GM18868 (cell line): ENCODE data around the gene RNF115.
"Not testable (repeated sequence)": the region's sequence is repeated elsewhere in the genome, so short reads cannot be mapped to it uniquely, and the experiment has no call there.

Source experiments
- ATAC-seq: cut with Tn5 transposase; IDR thresholded peaks from one replicate; pipeline ENCODE4 v1.9.1; 2021; ENCODE audit warnings: mild to moderate bottlenecking, moderate library complexity; ENCODE audit not compliant: unreplicated experiment

The RNF115 gene

DNA sequence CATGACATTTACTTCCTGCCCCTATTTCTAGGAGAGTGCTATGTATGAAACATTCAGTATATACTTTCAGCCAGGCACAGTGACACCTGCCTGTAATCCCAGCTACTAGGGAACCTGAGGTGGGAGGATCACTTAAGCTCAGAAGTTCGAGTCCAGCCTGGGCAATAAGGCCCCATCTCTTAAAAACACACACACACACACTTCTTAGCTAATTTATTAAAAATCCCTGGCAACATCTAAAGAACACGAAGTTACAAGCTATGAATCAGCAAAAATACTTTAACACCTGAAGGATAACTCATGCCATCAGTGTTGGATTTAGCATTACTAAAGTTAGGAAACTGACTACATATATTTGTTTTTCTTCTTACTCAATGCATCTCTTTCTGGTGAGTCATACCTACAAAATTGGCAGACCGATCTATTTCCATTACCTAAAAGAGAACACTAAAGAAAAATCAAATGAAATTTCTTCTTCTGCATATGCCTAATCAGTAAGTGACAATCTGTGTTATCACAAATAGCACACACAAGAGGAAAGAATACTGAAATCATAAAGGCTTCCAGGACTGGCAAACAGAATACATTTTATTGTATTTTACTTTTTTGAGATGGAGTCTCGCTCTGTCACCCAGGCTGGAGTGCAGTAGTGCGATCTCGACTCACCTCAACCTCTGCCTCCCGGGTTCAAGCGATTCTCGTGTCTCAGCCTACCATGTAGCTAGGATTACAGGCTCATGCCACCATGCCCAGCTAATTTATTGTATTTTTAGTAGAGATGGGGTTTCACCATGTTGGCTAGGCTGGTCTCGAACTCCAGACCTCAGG lies 41.4 kb downstream of the RNF115 start:
- no peak for ATAC-seq

DNA sequence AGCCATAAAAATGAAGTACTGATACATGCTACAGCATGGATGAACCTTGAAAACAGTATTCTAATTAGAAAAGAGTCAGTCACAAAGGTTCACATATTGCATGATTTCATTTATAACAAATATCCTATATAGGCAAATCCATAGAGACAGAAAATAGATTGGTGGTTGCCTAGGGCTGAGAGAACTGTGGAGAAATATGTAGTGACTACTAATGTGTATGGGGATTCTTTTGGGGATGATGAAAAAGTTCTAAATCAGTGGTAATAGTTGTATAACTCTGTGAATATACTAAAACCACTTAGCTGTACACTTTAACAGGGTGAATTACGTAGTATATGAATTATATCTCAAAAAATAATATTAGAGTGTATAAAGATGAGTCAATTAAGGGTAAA lies 45.8 kb downstream of the RNF115 start:
- ATAC-seq = no peak

DNA sequence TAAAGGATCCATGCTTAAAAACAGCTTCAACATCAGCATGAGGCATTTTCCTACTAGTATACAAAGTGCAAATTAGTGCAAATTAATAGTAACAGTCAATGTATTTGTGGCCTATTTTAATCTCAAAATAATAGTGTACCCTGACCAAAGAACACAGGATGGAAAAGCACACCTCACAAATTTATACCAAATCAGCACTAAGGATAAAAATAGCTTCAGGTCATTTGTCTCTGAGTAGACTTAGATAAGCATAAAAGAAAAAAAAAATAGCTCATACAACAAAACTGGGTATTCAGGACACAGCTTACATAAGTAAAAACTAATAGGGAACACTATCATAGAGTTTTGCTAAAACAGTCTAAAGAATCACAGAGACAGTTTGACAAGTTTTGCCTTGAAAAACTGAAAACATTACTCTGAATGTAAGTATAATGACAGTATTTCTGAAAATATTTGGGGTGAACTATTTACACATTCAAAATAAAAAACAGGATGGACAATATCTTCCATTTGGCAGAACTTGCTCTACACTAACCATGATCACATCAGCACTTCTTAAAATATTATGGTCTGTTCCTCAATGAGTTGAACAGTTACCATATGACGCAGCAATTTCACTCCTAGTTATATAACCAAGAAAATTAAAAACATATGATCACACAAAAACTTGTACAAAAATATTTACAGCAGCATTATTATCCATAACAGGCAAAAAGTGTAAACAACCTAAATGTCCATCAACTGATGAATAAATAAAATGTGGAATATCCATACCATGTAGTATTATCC lies 46.3 kb downstream of the RNF115 start:
- ATAC-seq = no peak

DNA sequence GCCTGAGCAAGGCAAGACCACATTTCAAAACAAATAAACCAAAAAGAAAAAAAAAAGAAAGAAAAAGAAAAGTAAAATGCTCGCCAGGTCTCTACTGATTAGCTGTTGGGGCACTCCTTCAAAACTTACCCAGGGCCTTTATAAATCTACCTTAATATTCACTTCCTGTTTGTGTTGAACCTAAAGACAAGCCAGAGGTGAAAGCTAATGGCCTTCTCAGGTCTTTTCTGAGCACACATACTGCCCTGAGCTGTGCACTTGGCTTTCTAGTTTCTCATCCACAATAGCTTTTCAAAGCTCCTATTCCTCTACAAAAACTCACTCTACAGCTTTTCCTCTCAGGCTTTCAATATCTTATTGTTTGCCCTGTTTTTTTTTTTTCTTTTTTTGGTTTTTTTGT lies 50.5 kb downstream of the RNF115 start:
- no peak for ATAC-seq

DNA sequence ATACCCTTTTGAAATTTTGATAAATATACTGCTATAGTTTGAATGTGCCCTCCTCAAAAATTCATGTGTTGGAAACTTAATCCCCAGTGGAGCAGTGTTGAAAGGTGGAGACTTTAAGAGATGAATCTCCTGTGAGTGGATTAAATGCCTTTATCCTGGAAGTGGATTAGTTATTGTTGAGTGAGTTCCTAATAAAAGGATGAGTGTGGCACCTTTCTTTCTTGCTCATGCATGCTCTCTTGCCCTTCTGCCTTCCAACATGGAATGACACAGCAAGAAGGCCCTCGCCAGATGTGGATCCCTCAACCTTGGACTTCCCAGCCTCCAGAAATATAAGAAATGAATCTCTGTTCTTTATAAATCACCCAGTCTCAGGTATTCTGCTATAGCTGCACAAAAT lies 52.8 kb downstream of the RNF115 start:
- no peak for ATAC-seq

DNA sequence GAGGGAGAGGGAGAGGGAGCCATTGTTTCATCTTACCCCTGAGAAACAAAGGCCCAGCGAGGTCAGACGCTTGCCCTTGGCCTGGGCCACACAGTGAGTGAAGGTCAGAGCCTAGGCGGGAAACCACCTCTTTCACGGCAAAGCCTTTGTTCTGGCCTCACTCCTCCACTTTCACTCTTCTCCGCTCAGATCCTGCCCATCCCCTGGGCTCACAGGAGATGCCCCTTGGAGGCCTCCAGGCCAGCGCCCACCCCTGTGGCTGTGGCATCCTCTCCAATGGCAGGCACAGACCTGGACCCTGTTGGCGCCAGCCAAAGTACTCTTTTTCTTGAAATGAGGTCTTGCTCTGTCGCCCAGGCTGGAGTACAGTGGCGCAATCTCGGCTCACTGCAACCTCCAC lies 55.9 kb downstream of the RNF115 start:
- ATAC-seq = not testable (repeated sequence)

DNA sequence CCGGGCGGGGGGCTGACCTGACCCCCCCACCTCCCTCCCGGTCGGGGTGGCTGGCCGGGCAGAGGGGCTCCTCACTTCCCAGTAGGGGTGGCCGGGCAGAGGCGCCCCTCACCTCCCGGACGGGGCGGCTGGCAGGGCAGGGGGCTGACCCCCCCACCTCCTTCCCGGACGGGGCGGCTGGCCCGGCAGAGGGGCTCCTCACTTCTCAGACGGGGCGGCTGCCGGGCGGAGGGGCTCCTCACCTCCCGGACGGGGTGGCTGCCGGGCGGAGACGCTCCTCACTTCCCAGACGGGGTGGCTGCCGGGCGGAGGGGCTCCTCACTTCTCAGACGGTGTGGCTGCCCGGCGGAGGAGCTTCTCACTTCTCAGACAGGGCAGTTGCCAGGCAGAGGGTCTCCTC lies 57.0 kb downstream of the RNF115 start:
- not testable (repeated sequence) for ATAC-seq

DNA sequence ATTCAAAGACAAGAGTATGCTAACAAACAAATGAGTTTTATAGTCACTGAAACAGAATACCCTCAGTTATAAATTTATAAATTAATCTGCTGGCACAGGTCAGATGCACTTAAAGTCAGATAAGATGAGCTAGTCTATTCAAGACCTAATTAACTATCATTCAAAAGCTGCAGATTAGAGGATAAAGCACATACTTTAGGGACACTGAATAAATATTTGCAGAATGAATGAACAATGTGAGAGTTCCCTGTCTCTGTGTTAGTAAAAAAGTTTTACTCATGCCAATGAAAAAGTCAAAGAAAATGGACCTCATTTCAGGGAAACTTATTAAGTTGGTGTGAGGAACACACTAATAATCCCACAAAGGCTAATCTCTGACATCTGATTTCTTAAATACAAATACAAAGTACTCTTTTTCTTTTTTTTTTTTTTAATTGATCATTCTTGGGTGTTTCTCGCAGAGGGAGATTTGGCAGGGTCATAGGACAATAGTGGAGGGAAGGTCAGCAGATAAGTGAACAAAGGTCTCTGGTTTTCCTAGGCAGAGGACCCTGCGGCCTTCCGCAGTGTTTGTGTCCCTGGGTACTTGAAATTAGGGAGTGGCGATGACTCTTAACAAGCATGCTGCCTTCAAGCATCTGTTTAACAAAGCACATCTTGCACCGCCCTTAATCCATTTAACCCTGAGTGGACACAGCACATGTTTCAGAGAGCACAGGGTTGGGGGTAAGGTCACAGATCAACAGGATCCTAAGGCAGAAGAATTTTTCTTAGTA lies 58.1 kb downstream of the RNF115 start:
- not testable (repeated sequence) for ATAC-seq

DNA sequence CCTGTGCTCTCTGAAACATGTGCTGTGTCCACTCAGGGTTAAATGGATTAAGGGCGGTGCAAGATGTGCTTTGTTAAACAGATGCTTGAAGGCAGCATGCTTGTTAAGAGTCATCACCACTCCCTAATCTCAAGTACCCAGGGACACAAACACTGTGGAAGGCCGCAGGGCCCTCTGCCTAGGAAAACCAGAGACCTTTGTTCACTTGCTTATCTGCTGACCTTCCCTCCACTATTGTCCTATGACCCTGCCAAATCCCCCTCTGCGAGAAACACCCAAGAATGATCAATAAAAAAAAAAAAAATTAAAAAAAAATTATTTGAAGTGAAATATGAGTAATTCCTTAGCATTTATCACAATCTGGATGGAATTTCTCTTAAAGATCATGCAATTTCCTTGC lies 58.8 kb downstream of the RNF115 start:
- ATAC-seq = not testable (repeated sequence)

DNA sequence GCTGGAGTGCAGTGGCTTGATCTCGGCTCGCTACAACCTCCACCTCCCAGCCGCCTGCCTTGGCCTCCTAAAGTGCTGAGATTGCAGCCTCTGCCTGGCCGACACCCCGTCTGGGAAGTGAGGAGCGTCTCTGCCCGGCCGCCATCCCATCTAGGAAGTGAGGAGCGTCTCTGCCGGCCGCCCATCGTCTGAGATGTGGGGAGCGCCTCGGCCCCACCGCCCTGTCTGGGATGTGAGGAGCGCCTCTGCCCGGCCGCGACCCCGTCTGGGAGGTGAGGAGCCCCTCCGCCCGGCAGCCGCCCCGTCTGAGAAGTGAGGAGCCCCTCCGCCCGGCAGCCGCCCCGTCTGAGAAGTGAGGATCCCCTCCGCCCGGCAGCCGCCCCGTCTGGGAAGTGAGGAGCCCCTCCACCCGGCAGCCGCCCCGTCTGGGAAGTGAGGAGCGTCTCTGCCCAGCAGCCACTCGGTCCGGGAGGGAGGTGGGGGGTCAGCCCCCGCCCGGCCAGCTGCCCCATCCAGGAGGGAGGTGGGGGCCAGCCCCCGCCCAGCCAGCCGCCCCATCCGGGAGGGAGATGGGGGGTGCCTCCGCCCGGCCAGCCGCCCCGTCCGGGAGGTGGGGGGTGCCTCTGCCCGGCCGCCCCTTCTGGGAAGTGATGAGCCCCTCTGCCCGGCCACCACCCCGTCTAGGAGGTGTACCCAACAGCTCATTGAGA lies 59.5 kb downstream of the RNF115 start:
- ATAC-seq = not testable (repeated sequence)

DNA sequence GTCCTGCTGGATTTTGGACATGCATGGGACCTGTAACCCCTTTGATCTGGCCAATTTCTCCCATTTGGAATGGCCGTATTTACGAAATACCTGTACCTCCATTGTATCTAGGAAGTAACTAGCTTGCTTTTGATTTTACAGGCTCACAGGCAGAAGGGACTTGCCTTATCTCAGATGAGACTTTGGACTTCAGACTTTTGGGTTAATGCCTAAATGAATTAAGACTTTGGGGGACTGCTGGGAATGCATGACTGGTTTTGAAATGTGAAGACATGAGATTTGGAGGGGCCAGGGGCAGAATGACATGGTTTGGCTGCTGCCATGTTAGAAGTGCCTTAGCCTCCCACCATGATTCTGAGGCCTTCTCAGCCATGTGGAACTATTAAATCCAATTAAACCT lies 61.9 kb downstream of the RNF115 start:
- ATAC-seq = not testable (repeated sequence)

DNA sequence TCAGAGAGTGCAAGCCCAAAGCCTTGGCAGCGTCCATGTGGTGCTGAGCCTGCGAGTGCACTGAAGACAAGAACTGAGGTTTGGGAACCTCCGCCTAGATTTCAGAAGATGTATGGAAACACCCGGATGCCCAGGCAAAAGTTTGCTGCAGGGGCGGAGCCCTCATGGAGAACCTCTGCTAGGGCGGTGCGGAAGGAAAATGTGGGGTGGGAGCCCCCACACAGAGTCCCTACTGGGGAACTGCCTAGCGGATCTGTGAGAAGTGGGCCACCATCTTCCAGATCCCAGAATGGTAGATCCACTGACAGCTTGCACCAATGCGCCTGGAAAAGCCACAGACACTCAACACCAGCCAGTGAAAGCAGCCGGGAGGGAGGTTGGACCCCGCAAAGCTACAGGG lies 62.4 kb downstream of the RNF115 start:
- ATAC-seq = not testable (repeated sequence)

DNA sequence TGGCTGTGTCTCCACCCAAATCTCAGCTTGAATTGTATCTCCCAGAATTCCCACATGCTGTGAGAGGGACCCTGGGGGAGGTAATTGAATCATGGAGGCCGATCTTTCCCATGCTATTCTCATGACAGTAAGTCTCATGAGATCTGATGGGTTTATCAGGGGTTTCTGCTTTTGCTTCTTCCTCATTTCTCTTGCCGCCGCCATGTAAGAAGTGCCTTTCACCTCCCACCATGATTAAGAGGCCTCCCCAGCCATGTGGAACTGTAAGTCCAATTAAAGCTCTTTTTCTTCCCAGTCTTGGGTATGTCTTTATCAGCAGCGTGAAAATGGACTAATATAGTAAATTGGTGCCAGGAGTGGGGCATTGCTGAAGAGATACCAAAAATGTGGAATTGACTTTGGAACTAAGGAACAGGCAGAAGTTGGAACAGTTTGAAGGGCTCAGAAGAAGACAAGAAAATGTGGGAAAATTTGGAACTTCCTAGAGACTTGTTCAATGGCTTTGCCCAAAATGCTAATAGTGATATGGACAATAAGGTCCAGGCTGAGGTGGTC lies 63.4 kb downstream of the RNF115 start:
- ATAC-seq = not testable (repeated sequence)

DNA sequence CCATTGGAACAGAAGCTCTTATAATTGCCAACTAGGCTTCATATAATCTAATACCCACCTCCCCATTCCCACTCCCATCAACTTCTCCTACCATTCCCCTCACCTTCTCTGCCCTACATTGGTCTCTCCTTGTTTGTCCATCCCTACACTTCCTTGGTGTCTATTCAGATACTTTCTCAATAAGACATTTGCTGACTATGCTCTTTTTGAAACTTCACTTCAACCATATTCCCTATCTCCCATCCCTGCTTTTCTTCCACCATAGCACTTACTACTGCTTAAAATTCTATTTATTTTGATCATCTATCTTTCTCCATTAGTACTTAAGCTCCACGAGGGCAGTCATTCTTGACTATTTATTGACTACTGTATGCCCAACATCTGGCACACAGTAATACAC lies 64.2 kb downstream of the RNF115 start:
- ATAC-seq = no peak

DNA sequence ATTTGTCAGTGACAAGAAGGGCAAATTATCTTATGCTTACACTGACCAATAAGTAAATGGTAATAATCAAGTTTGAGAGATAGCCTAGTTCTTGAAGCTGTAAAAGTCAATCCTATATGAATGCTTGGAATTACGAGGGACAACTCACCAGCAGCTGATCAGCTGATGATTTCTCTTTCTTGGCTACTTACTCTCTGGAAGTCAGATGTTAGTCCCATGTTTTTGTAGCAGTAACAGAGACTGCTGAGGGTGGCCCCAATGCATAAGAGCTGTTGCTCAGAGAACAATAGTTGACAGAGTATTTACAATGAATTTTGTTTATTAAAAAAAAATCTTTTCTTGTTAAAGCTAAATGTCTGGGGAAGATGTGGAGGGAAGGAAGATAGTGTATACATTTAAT lies 65.3 kb downstream of the RNF115 start:
- ATAC-seq = no peak

DNA sequence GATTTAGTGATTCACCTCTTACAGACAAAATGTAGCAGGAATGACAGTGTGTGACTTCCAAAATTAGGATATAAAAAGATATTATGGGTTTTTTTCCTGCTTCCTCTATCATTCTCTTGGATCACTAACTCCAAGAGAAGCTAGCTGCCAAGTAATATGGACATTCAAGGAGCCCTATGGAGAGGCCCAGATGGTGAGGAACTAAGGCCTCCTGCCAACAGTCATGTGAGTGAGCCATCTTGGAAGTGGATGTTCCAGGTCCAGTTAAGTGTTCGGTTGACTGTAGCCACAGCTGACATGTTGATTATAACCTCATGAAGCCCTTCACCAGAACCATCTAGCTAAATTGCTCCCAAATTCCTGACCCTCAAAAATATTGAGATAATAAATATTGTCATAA lies 65.8 kb downstream of the RNF115 start:
- no peak for ATAC-seq

DNA sequence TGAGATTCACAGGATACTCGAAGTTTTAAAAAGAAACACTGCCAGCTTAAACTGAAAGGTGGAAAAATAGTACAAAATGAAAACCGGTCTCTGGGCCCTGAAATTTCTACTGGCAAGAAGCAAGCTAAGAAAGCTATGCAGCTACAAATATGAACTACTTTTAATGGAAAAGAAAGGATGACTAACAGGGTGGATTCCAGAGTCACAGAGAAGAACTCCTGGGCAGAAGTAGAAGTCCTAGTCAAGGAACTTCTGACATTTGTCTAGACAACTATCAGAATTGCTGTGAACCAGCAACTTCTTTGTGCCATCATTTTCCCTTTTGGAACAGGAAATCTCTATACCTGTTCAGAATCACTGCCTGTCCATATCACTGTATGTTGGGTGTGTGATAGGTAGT lies 66.5 kb downstream of the RNF115 start:
- ATAC-seq = no peak

DNA sequence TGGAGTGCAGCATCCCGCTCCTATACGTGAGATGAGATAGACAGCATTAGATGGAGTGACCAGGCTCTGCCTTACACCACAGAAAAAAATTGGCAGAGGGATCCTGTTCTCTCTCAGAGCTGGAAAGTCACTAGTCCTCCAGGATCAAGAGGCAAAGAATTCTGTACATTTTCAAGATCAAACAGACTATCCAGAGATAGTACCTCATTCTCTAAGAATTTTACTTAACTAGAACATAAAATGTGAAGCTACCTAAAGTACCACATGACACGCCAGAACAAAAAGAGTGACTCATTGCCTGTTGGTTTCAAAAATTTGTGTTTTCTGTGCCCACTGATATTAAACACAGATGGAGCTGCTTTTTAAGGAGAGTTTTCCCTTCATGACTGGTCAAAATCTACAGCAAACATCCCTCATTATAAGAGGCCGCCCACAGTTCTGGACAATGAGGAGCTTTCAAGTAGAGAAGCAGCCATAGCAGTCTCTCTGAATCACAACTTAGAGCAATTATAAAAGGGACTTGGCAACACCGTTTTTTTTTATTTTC lies 72.3 kb downstream of the RNF115 start:
- ATAC-seq = no peak

DNA sequence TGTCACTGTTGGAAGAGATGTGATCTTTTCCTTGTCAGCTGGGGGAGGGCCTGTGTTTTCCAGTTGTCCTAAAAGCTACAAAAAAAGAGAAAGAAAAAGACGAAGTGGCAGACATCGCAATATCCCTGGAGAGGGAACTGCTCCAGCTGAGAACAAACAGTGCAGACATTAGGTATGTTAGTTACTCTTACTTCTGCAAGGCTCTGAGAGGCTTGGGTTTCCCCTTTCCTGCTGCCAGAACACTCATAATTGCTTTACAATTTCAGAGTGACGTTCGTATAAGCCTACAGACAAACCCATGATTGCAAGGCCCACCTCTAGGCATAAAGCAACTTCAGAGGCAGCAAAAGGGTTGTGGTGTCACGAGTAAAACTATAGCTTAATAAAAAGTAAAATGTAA lies 73.5 kb downstream of the RNF115 start:
- ATAC-seq = no peak
